K562 (cell line): ENCODE data around the gene REC8.

Experiments used
- HDAC2 ChIP-seq: fragments of 450-650 bp; IDR thresholded peaks from 2 replicates; pipeline ENCODE4 v1.6.1; 2016; ENCODE audit warnings: mild to moderate bottlenecking
- SMARCA4 ChIP-seq: fragments of 450-650 bp; IDR thresholded peaks from 2 replicates; pipeline ENCODE4 v1.6.1; 2016
- ZKSCAN3 ChIP-seq: fragments of 250-450 bp; sonication (Bioruptor Pico); IDR thresholded peaks from 2 replicates; pipeline ENCODE4 v1.4.0; 2020

DNA sequence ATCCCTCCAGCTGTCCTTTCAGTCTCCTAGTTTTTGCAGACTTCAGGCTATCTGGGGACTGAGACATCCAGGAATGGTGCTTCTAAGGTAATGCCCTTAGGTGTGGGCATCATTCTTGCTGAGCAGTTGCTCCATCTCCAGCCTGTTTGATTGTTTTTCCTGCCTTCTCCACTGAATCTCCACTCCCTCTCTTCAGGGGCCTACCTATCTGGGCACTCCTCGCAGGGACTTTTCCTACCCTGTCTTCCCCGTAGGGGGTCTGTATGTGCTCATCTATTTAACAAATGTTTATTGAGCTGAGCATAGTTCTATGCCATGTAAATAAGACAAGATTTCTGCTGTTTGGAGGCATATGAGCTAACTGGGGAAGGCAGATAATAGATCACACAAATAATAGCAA is 38.9 kb upstream of the REC8 start:
- TF ChIP-seq HDAC2 = no peak
- no peak for TF ChIP-seq ZKSCAN3 (CRISPR knock-in tag)
- no peak for TF ChIP-seq SMARCA4
